SK-MEL-5 (cell line): ENCODE measurements around the gene FRG2C. TPM values are rescaled to one million over a fixed set of nuclear protein-coding genes. Genes with fewer than 3 reads are reported as not detected.
"Not testable (repeated sequence)": the region's sequence is repeated elsewhere in the genome, so short reads cannot be mapped to it uniquely, and the experiment has no call there.

Experiments used
- DNase-seq: peaks from one replicate; pipeline ENCODE4 v3.0.0-alpha.2; 2016; ENCODE audit warnings: low read depth, low spot score
- in situ Hi-C: cut with HindIII; loops from 2 replicates; pipeline ENCODE4 v1.10.0; 2016; ENCODE audit warnings: low sequenced_read_pairs, high pct_unique_total_duplicates, low pct_unique_long_range_greater_than_20kb
- polyA plus RNA-seq, 2 experiments: library from polyadenylated mRNA; depleted of rRNA; stranded (reverse); fragments of >200 nt; gene quantifications; 2 replicates each; pipeline ENCODE4 v1.2.3, GENCODE V29; 2015
- total RNA-seq: library from RNA; depleted of rRNA; stranded (reverse); fragments of >200 nt; shearing (Covaris generic); gene quantifications from 2 replicates; pipeline ENCODE4 v1.2.3, GENCODE V29; 2014; rRNA removed

Gene FRG2C
- total RNA-seq, result 0.05 TPM in 1 of 2 replicates, not detected in the other
- polyA plus RNA-seq (2015; cell fraction: cytosol; rRNA removed), result 0.06 and 0.37 TPM in 2 replicates
- polyA plus RNA-seq (2015; cell fraction: nucleus; rRNA removed), result 0.53 TPM in 1 of 2 replicates, not detected in the other

GRCh38 chr3:75664028-75664427 is at the start of gene FRG2C:
FRG2C (plus strand) TSS chr3:75664328; CDS start chr3:75664380, 52 bp downstream.
- in situ Hi-C loops, DNase-seq: not testable (repeated sequence)

GRCh38 chr3:75618666-75619305 is 45.3 kb upstream of the FRG2C start:
- in situ Hi-C loops, result not testable (repeated sequence)
- DNase-seq, result peak; percentile 26

- DNase-seq, result not testable (repeated sequence)
Measured at GRCh38 chr3:75619481-75620031, 44.6 kb upstream of the FRG2C start.

GRCh38 chr3:75621772-75622171 is 42.4 kb upstream of the FRG2C start:
- DNase-seq, in situ Hi-C loops: not testable (repeated sequence)

More at GRCh38 chr3:75619481-75620031, 44.6 kb upstream of the FRG2C start:
- in situ Hi-C loops, result not testable (repeated sequence)

- DNase-seq, in situ Hi-C loops: not testable (repeated sequence)
Measured at GRCh38 chr3:75623656-75624055, 40.5 kb upstream of the FRG2C start.

- DNase-seq, in situ Hi-C loops: not testable (repeated sequence)
Measured at GRCh38 chr3:75630887-75631535, 33.1 kb upstream of the FRG2C start.

- in situ Hi-C loops, result no loop called here
- no peak for DNase-seq
Measured at GRCh38 chr3:75631541-75631940, 32.6 kb upstream of the FRG2C start.

- in situ Hi-C loops, DNase-seq: not testable (repeated sequence)
Measured at GRCh38 chr3:75638947-75639346, 25.2 kb upstream of the FRG2C start.

- peak; percentile 89 for DNase-seq
- in situ Hi-C loops, result not testable (repeated sequence)
Measured at GRCh38 chr3:75641107-75641517, 23.0 kb upstream of the FRG2C start.

GRCh38 chr3:75643031-75643800 is 20.9 kb upstream of the FRG2C start:
- in situ Hi-C loops, result not testable (repeated sequence)
- DNase-seq, result peak; percentile 57

GRCh38 chr3:75645548-75645947 is 18.6 kb upstream of the FRG2C start:
- DNase-seq, in situ Hi-C loops: not testable (repeated sequence)

- in situ Hi-C loops, result no loop called here
- no peak for DNase-seq
Measured at GRCh38 chr3:75650191-75650590, 13.9 kb upstream of the FRG2C start.

- in situ Hi-C loops, DNase-seq: not testable (repeated sequence)
Measured at GRCh38 chr3:75655101-75655904, 8.8 kb upstream of the FRG2C start.

- DNase-seq, in situ Hi-C loops: not testable (repeated sequence)
Measured at GRCh38 chr3:75655956-75656355, 8.2 kb upstream of the FRG2C start.

- peak; percentile 21 for DNase-seq
- in situ Hi-C loops, result not testable (repeated sequence)
Measured at GRCh38 chr3:75658411-75659107, 5.6 kb upstream of the FRG2C start.

GRCh38 chr3:75659108-75659433 is 5.1 kb upstream of the FRG2C start:
- in situ Hi-C loops, DNase-seq: not testable (repeated sequence)
